H1 (cell line): ENCODE data around the gene STEAP3. TPM values are rescaled to one million over a fixed set of nuclear protein-coding genes. Genes with fewer than 3 reads are reported as not detected.
A peak's percentile ranks its signal among the peaks of the same experiment; 100 is the strongest.

Experiments used
- CEBPB ChIP-seq: IDR thresholded peaks from 2 replicates; pipeline ENCODE4 v1.6.1; 2012; ENCODE audit warnings: low read depth, low read length
- CHD2 ChIP-seq: IDR thresholded peaks from 2 replicates; pipeline ENCODE4 v1.6.1; 2012; ENCODE audit warnings: low read length, improper control_type of control experiment
- FOSL1 ChIP-seq: IDR thresholded peaks from 2 replicates; pipeline ENCODE4 v1.6.1; 2011; ENCODE audit warnings: mild to moderate bottlenecking, low read depth, low read length, moderate library complexity; ENCODE audit not compliant: insufficient read depth
- GTF2F1 ChIP-seq: IDR thresholded peaks from 2 replicates; pipeline ENCODE4 v1.6.1; 2012; ENCODE audit warnings: low read depth, low read length, improper control_type of control experiment, borderline replicate concordance
- HDAC6 ChIP-seq: IDR thresholded peaks from one replicate; pipeline ENCODE4 v1.7.1; 2012; ENCODE audit warnings: low read depth, mild to moderate bottlenecking, inconsistent platforms, low read length, moderate library complexity
- POLR2A ChIP-seq, 2 experiments: IDR thresholded peaks; 1 replicate in 1 of 2; 2 replicates in 1 of 2; pipeline ENCODE4 v1.6.1; 2011; ENCODE audit warnings: low read depth in 2 of 2, low read length in 2 of 2, mild to moderate bottlenecking in 2 of 2; ENCODE audit errors: control extremely low read depth in 1 of 2
- SAP30 ChIP-seq: fragments of 300-600 bp; sonication (generic); IDR thresholded peaks from 2 replicates; pipeline ENCODE4 v1.7.1; 2012; ENCODE audit warnings: low read length, moderate library complexity, mild to moderate bottlenecking, inconsistent platforms; ENCODE audit not compliant: insufficient read depth, insufficient replicate concordance
- SIN3A ChIP-seq, 2 experiments: IDR thresholded peaks in 1 of 2; conservative IDR thresholded peaks in 1 of 2; 2 replicates each; pipeline ENCODE4 v1.6.1; 2011 to 2012; ENCODE audit warnings: low read length in 2 of 2, improper control_type of control experiment in 1 of 2, low read depth in 1 of 2, mild to moderate bottlenecking in 1 of 2
- SP4 ChIP-seq: IDR thresholded peaks from 2 replicates; pipeline ENCODE4 v1.6.1; 2012; ENCODE audit warnings: low read length, inconsistent platforms
- SRF ChIP-seq: IDR thresholded peaks from 2 replicates; pipeline ENCODE4 v1.6.1; 2011; ENCODE audit warnings: mild to moderate bottlenecking, low read depth, low read length, moderate library complexity
- SUZ12 ChIP-seq: fragments of 200-600 bp; sonication (generic); IDR thresholded peaks from 2 replicates; pipeline ENCODE4 v1.6.1; 2012; ENCODE audit warnings: mild to moderate bottlenecking, inconsistent platforms, low read length, moderate library complexity, mixed read lengths
- polyA plus RNA-seq, 7 experiments: library from polyadenylated mRNA; depleted of rRNA in 3 of 7; stranded (reverse) in 5 of 7; unstranded in 2 of 7; fragments of >200 nt in 5 of 7; fragments of 200-250 nt in 2 of 7; gene quantifications; 1 replicate in 5 of 7; 2 replicates in 1 of 7; 4 replicates in 1 of 7; pipeline versions ENCODE4 v1.2.1 to v1.2.3, GENCODE V29; 2011 to 2013; ENCODE audit warnings: missing spikeins in 2 of 7, mixed read lengths in 2 of 7
- total RNA-seq: library from RNA; stranded (reverse); fragmentation: NEBNext Ultra II Directional; extraction: Animal tissue kit (Norgen Biotek cat#: 25700); gene quantifications from 2 replicates; pipeline ENCODE4 v1.2.1, GENCODE V29; 2021
- TF ChIP-seq, protein P1 (sequence below): IDR thresholded peaks from 2 replicates; pipeline ENCODE4 v1.6.1; 2011; ENCODE audit warnings: low read length, improper control_type of control experiment

The STEAP3 gene
- total and polyA plus RNA-seq, 2 of the 8 experiments (the other 6 are each of a cell fraction or from before 2014, with no cell fraction given) = 21.7 to 27.9 TPM

DNA sequence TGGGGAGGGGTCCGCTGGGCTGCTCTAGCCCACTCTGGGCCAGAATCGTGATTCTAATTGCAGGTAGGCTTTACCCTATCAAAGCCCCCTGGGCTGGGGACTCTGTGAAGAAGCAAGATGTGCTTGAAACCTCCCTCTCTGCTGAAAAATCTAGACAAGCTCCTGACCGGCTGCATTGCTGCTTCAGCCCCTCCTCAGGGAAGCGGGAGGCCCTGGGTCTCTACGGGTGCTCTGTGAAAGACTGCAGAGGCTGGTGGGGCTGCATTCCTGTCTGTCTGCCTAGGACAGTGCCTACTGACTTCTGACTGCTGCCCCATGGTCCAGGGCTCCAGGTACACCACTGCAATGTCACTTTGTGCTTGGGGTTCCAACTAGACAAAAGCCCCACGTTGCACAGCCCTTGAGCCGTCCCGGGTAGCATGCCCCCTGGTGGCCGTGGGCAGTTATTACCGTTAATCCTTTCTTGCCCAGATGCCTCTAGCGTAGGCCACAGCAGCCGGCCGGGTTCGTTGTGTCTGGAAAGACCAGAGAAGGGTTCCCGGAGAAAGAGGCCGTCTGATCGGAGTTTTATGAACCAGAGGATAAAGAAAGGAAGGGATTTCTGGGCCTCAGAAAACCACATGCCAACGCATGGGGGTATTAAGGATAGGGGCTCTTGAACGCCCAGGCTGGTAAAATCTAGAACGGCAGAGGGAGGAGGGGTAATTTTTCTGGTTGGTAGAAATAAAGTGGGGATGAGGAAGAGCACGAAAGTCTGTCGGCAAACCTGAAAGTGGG, 49.2 kb upstream of the STEAP3 start (continued):
- no peak for TF ChIP-seq HDAC6
- no peak for TF ChIP-seq SRF
- no peak for TF ChIP-seq POLR2A (IDR thresholded peaks at IDR 0.05; ENCODE audit: control extremely low read depth in 1 of 2, low read depth in 2 of 2, low read length in 2 of 2)
- no peak for TF ChIP-seq GTF2F1
- TF ChIP-seq, protein P1, sequence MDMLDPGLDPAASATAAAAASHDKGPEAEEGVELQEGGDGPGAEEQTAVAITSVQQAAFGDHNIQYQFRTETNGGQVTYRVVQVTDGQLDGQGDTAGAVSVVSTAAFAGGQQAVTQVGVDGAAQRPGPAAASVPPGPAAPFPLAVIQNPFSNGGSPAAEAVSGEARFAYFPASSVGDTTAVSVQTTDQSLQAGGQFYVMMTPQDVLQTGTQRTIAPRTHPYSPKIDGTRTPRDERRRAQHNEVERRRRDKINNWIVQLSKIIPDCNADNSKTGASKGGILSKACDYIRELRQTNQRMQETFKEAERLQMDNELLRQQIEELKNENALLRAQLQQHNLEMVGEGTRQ = no peak
- no peak for TF ChIP-seq SIN3A (conservative IDR thresholded peaks at IDR 0.05 in 1 of 2, IDR thresholded peaks at IDR 0.05 in 1 of 2; ENCODE audit: low read depth in 1 of 2, low read length in 2 of 2)
- no peak for TF ChIP-seq FOSL1
- TF ChIP-seq CHD2 = no peak
- TF ChIP-seq CEBPB = no peak
- peak; percentile 38; the same call in 1 of the 2 replicates for TF ChIP-seq SP4
- 0 out of 2 replicates have a peak, but pooled peaks have one; percentile 9 for TF ChIP-seq SUZ12
- TF ChIP-seq SAP30 = no peak
